KMS-11 (cell line): ENCODE results near the gene NACC1.

Experiments
- H2AFZ ChIP-seq: fragments of 200-600 bp; sonication (generic); 2 replicates; pipeline ENCODE4 v1.6.1; 2016; ENCODE audit warnings: antibody characterized with exemption, mixed run types, low read depth
- H3K27ac ChIP-seq: fragments of 200-600 bp; sonication (generic); 2 replicates; pipeline ENCODE4 v1.6.1; 2016; ENCODE audit warnings: mild to moderate bottlenecking, mixed run types
- H3K27me3 ChIP-seq: fragments of 200-600 bp; sonication (generic); 2 replicates; pipeline ENCODE4 v1.6.1; 2017; ENCODE audit warnings: mild to moderate bottlenecking, low read depth, mixed run types, moderate library complexity; ENCODE audit not compliant: insufficient read depth
- H3K36me3 ChIP-seq: fragments of 200-600 bp; sonication (generic); 2 replicates; pipeline ENCODE4 v1.6.1; 2017; ENCODE audit warnings: mild to moderate bottlenecking, mixed run types; ENCODE audit not compliant: insufficient read depth
- H3K4me1 ChIP-seq: fragments of 200-600 bp; sonication (generic); 2 replicates; pipeline ENCODE4 v1.6.1; 2016; ENCODE audit warnings: mild to moderate bottlenecking, low read depth, mixed run types; ENCODE audit not compliant: poor library complexity, severe bottlenecking
- H3K4me2 ChIP-seq: fragments of 200-600 bp; sonication (generic); 2 replicates; pipeline ENCODE4 v1.7.0; 2016; ENCODE audit warnings: mild to moderate bottlenecking, mixed run types
- H3K4me3 ChIP-seq: fragments of 200-600 bp; sonication (generic); IDR thresholded peaks from 2 replicates; pipeline ENCODE4 v1.6.1; 2017; ENCODE audit warnings: low read depth, low read length, mixed read lengths; ENCODE audit not compliant: insufficient read depth
- H3K79me2 ChIP-seq: fragments of 200-600 bp; sonication (generic); 2 replicates; pipeline ENCODE4 v1.6.1; 2016; ENCODE audit warnings: low read depth, mixed run types; ENCODE audit not compliant: insufficient read depth
- H3K9ac ChIP-seq: fragments of 200-600 bp; sonication (generic); 2 replicates; pipeline ENCODE4 v1.6.1; 2016; ENCODE audit warnings: mild to moderate bottlenecking, mixed run types
- H4K20me1 ChIP-seq: fragments of 200-600 bp; sonication (generic); 2 replicates; pipeline ENCODE4 v1.6.1; 2016; ENCODE audit warnings: mild to moderate bottlenecking, mixed run types; ENCODE audit not compliant: insufficient read depth
- CTCF ChIP-seq: fragments of 200-600 bp; sonication (generic); conservative IDR thresholded peaks from 2 replicates; pipeline ENCODE4 v1.6.1; 2017; ENCODE audit warnings: low read depth, mild to moderate bottlenecking, antibody characterized with exemption, low read length, moderate library complexity, mixed read lengths

Gene NACC1

GRCh38 chr19:13085666-13086065, 32.4 kb upstream of the NACC1 start:
- H2AFZ ChIP-seq = no peak overlapping the region
- TF ChIP-seq CTCF = no peak
- H3K4me3 ChIP-seq = no peak overlapping the region
- peaks cover 2% of the 10 kb centered on the region; the same call in 1 of the 2 replicates for H3K27me3 ChIP-seq
- H3K36me3 ChIP-seq = no peaks in the 10 kb centered on the region
- H3K4me1 ChIP-seq = peaks cover 28% of the 10 kb centered on the region
- no peaks in the 10 kb centered on the region for H3K79me2 ChIP-seq
- no peak overlapping the region for H3K4me2 ChIP-seq
- H3K27ac ChIP-seq = no peak overlapping the region
- H3K9ac ChIP-seq = no peak overlapping the region
- H4K20me1 ChIP-seq = no peaks in the 10 kb centered on the region

- Histone ChIP-seq H3K27me3 (peaks cover 2% of the 10 kb centered on the region; the same call in 1 of the 2 replicates), H3K9ac (no peak overlapping the region), H4K20me1 (no peaks in the 10 kb centered on the region), H3K4me2 (no peak overlapping the region), H3K79me2 (no peaks in the 10 kb centered on the region), H3K36me3 (no peaks in the 10 kb centered on the region), H3K27ac (no peak overlapping the region), H3K4me3 (no peak overlapping the region), H3K4me1 (peaks cover 28% of the 10 kb centered on the region), H2AFZ (no peak overlapping the region)
- TF ChIP-seq CTCF = no peak
These were observed 31.7 kb upstream of the NACC1 start for GRCh38 chr19:13086341-13086740.

- H3K4me2 ChIP-seq = no peak overlapping the region
- no peaks in the 10 kb centered on the region for H4K20me1 ChIP-seq
- no peak overlapping the region for H3K4me3 ChIP-seq
- no peak for TF ChIP-seq CTCF
- peaks cover 2% of the 10 kb centered on the region; the same call in 1 of the 2 replicates for H3K27me3 ChIP-seq
- no peaks in the 10 kb centered on the region for H3K36me3 ChIP-seq
- peaks cover 24% of the 10 kb centered on the region for H3K4me1 ChIP-seq
- H3K9ac ChIP-seq = no peak overlapping the region
- no peaks in the 10 kb centered on the region for H3K79me2 ChIP-seq
- no peak overlapping the region for H2AFZ ChIP-seq
- H3K27ac ChIP-seq = no peak overlapping the region
These were observed 30.8 kb upstream of the NACC1 start for GRCh38 chr19:13087295-13087694.

GRCh38 chr19:13087795-13088537, 30.1 kb upstream of the NACC1 start:
- H3K9ac ChIP-seq = no peak overlapping the region
- no peaks in the 10 kb centered on the region for H3K79me2 ChIP-seq
- TF ChIP-seq CTCF = no peak

More at GRCh38 chr19:13087795-13088537, 30.1 kb upstream of the NACC1 start:
- Histone ChIP-seq H3K36me3 (no peaks in the 10 kb centered on the region), H2AFZ (no peak overlapping the region), H3K27me3 (peaks cover 2% of the 10 kb centered on the region; the same call in 1 of the 2 replicates), H3K27ac (no peak overlapping the region), H3K4me2 (no peak overlapping the region), H3K4me3 (no peak overlapping the region), H4K20me1 (no peaks in the 10 kb centered on the region), H3K4me1 (peaks cover 19% of the 10 kb centered on the region)
